HG02763 (cell line): ENCODE measurements around the gene TMPO.
A peak's percentile ranks its signal among the peaks of the same experiment; 100 is the strongest.
"Not testable (repeated sequence)": the region's sequence is repeated elsewhere in the genome, so short reads cannot be mapped to it uniquely, and the experiment has no call there.

Experiments used
- ATAC-seq: cut with Tn5 transposase; IDR thresholded peaks from one replicate; pipeline ENCODE4 v1.9.1; 2021; ENCODE audit warnings: mild to moderate bottlenecking, moderate library complexity; ENCODE audit not compliant: unreplicated experiment

TMPO gene

GRCh38 chr12:98511806-98512205 is 3.6 kb upstream of the TMPO start:
- ATAC-seq = not testable (repeated sequence)

GRCh38 chr12:98513379-98514322 is 1.7 kb upstream of the TMPO start:
- ATAC-seq = no peak

GRCh38 chr12:98514982-98515286 is 456 bp upstream of the TMPO start:
- ATAC-seq = no peak

- peak; percentile 54 for ATAC-seq
Observed at GRCh38 chr12:98516111-98516873, 902 bp downstream of the TMPO start.

- ATAC-seq = no peak
Observed at GRCh38 chr12:98519257-98519907, 4.0 kb downstream of the TMPO start.

GRCh38 chr12:98530068-98530467 is 14.7 kb downstream of the TMPO start:
- no peak for ATAC-seq

- ATAC-seq = no peak
Observed at GRCh38 chr12:98532687-98533304, 17.4 kb downstream of the TMPO start.

- no peak for ATAC-seq
Observed at GRCh38 chr12:98533723-98534251, 18.4 kb downstream of the TMPO start.

- no peak for ATAC-seq
Observed at GRCh38 chr12:98538031-98538430, 22.6 kb downstream of the TMPO start.

GRCh38 chr12:98543701-98544100 is 28.3 kb downstream of the TMPO start:
- no peak for ATAC-seq

- ATAC-seq = no peak
Observed at GRCh38 chr12:98544751-98545150, 29.4 kb downstream of the TMPO start.

- ATAC-seq = no peak
Observed at GRCh38 chr12:98549371-98550110, 34.2 kb downstream of the TMPO start.

GRCh38 chr12:98551787-98552186 is 36.4 kb downstream of the TMPO start:
- no peak for ATAC-seq

GRCh38 chr12:98558097-98558496 is 42.7 kb downstream of the TMPO start:
- ATAC-seq = not testable (repeated sequence)

GRCh38 chr12:98559666-98560065 is 44.3 kb downstream of the TMPO start:
- no peak for ATAC-seq

- no peak for ATAC-seq
Observed at GRCh38 chr12:98561846-98562245, 46.5 kb downstream of the TMPO start.

- no peak for ATAC-seq
Observed at GRCh38 chr12:98572010-98572409, 56.6 kb downstream of the TMPO start.

- no peak for ATAC-seq
Observed at GRCh38 chr12:98574110-98574509, 58.7 kb downstream of the TMPO start.

- no peak for ATAC-seq
Observed at GRCh38 chr12:98575013-98575412, 59.6 kb downstream of the TMPO start.

- ATAC-seq = not testable (repeated sequence)
Observed at GRCh38 chr12:98576795-98577194, 61.4 kb downstream of the TMPO start.
